Renal cortical epithelial cell (primary cell): ENCODE measurements around the gene HLA-DMB. TPM values are rescaled to one million over a fixed set of nuclear protein-coding genes. Genes with fewer than 3 reads are reported as not detected.

Source experiments
- DNase-seq: peaks from one replicate; pipeline ENCODE4 v3.0.0-alpha.2; 2011; ENCODE audit warnings: low read depth
- total RNA-seq: library from RNA; depleted of rRNA; stranded (reverse); fragments of >200 nt; gene quantifications from 2 replicates; pipeline ENCODE4 v1.2.3, GENCODE V29; 2014

HLA-DMB gene
- total RNA-seq, 1 donor from 2014 or later: 18.9 TPM

GRCh38 chr6:32971581-32972352 is 30.9 kb upstream of the HLA-DMB start:
- DNase-seq: peak; percentile 99

DNA sequence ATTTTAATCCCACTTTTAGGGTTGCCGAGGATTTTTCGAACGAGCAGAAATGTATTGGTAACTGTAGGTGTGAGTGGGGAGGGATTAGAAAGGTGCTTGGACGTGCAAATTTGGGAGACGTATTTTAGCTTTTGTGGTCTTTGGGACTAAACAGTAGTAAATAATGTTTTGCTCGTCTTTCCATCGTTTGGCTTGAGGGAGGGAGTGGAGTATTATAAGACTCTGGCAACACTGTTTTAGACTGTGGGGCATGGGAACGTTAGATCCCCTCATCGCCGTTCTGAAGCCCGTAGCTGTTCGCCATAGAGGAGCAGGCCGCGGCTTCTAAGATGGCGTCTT is 30.4 kb upstream of the HLA-DMB start:
- DNase-seq: no peak

DNA sequence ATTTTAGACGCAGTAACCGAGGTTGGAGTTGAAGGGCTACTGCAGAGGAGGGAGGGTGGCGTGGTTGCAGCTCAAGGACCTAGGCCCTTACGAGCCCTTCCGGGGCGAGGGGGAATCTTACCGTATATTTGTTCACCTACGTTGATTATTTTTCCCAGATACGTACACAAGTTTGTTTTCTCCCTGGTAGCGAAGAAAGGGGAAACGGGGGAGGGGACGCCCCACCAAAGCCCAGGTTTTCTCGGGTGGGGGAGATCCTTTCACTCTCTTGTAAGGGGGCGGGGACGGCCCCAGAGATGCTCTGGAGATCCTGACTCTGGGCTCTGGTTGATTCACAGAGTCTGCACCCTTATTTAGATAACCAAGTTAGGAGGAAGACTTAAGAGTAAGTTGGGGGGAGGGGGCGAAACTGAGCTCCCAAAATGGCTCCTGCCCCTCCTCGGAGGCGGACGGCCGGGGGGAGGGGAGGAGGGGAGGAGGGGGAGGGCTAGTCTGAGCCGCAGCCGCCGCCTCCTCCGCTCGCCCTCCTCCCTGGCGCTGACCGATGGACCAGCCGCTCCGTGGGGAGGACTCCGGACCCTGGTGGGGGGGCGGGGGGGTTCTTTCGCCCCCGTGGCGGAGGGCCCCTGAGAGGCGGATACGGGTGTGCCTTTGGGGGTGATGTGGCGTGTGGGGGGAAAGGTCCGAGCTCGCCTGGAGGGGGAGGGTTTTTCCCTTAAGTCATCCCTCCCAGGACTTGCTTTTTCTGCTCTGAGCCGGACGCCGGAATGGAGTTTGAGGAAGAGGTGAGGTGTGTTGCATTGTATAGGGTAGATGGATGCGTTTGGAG is 29.8 kb upstream of the HLA-DMB start:
- peak; percentile 61 for DNase-seq

DNA sequence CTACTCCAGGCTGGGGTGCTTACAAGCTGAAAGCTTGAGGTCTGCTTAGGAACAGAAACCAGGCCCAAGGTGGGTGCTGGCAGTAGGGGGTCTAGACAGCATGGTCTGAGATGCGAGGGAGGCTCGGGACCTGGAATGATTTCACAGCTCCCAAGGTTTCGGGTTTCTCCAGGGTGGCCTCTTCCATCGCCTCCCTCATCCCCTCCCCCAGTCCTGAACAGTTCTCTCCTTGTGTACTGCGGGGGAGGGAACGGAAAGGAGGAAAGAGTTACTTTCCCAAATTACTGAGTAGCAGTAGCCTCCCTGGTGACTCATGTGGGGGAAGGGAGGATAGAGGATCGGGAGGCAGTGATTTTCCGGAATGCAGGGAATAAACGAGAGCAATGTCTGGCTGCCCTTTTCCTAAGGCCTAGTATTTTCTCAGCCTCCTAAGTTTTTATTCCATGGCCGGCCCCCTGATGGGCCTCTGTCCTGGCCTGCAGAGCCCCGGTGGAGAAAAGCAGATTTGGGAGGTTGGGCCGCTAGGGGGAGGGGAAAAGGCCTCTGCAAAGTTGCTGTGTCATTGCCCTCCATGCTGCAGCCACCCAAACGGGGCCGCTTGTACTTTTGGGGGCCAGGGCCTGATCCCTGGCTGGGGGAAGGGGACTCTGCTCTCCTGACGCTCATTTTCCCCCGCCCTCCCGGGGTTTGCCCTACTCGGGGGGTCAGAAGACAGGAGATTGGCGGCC is 29.0 kb upstream of the HLA-DMB start:
- DNase-seq: peak; percentile 92

DNA sequence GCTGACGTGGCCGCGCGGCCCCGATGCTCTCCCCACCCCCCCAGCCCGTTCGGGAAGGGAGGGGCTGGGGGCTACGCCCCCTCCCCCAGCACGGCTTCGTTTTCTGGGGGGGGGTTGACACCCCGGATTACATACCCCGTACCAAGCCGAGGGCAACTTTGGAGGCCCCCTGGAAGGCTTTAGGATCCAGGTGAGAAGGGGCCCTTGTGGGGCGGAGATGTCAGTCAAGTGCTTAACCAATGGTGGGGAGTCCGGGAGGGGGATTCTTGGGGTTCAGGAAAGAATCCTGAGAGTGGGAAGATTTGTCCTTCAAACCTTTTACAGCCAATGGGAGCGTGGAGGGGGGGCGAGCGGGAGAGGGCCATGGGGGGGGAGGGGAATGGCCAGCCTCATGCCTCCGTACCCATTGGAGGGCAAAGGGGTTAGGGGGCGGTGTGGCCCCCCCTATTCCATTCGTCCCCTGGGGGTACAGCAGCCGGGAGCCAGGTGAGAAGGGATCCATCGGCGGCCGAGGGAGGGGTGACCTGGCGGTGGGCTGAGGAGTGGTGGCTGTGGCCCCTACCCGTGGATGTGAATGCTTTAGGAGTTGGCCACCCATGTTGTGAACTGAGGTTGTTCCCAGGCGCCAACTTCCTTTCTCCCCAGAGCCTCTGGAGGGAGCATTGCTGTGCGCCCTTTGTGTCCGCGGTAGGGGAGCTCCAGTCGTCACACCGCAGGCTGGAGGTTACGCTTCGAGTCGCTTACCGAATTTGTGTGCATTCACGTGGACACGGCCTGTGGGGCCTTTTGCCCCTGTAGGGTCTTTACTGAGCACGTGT is 28.2 kb upstream of the HLA-DMB start:
- DNase-seq: peak; percentile 70

DNA sequence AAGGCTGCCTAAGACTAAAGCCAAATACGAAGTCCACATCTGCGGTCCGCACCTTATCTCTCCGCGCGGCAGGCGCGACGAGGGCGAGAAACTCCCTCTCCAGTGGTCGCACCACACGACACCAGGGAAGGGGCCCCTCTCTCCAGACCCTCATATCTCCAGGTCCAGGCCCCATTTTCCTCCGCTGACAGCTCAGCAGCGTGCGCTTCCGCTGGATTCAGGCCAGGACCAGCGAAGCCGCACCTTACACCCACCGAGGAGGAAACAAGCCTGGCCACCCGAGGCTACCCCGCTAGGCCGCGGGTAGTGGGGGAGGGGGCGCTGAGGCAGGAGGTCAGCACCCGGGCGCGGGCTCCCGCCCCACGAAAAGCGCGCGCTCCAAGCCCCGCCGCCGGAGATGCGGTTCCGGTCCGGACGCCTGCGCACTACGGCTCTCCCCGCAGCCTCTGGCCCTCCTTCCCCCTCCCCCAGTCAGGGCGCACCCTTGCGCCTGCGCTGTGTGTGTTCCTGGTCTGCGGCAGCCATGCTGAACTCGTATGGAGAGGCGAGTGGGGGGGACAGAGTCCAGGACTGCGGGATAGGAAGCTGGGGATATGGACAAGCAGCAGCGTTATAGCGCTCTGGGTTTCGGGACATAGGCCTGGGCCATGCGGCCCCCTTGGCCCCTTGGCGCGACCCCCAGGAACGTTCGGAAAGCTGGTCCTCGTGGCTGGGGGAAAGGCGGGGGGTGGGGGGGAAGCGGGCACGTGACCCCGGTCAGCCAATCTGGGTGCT is 27.5 kb upstream of the HLA-DMB start, which contains the start of gene BRD2:
BRD2 (plus strand) TSS at position 502 of the 774 bp plus-strand sequence. CDS start 4,305 bp downstream, outside the sequence.
- peak; percentile 84 for DNase-seq

DNA sequence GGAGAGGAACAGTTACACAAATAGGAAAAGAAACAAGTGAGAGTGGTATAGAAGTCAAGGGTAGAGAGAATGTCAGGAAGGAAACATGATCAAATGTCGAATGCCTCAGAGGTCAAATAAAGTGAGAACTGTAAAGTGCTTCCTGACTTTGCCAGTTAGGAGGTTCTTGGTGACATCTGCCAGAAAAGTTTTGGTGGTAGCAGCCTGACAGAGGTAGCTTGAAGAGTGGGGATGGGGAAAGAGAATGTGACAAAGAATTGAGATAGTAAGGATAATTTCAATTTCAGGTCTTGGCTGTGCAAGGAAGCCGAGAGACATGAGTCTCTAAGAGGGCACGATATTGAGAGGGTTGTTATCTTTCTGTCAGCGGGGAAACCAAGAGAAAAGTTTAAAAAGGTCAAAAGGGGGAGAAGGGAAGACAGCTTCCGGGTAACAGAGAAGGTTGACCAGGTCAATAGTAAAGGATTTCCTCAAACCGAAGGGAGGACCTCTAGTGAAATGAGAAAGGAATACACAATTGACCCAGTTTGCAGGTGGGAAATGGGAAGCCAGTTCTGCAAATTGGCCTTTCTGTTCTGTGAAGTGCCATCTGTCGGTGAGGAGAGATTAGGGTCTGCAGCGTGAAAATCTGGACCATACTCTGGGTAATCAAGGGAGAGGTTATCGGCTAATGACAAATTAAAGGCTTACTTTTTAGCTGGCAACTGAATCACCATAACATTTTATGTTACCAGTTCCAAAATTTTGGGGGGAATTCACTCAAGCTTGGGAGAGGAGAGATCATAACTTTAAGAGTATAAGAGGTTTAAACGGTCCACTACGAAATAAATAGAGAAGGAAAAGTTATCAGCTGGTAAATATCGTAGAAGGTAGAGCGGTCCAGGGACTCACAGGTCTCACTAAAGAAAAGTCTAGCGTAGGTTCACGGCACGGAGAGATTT is 26.6 kb upstream of the HLA-DMB start:
- DNase-seq: peak; percentile 74

- DNase-seq: no peak
These were observed 23.9 kb upstream of the HLA-DMB start for GRCh38 chr6:32964776-32965175.

GRCh38 chr6:32963866-32964265 is 23.0 kb upstream of the HLA-DMB start:
- no peak for DNase-seq

- no peak for DNase-seq
These were observed 21.5 kb upstream of the HLA-DMB start for GRCh38 chr6:32962213-32962826.

- DNase-seq: no peak
These were observed 19.7 kb upstream of the HLA-DMB start for GRCh38 chr6:32960563-32960962.

- no peak for DNase-seq
These were observed 15.3 kb upstream of the HLA-DMB start for GRCh38 chr6:32956176-32956575.

DNA sequence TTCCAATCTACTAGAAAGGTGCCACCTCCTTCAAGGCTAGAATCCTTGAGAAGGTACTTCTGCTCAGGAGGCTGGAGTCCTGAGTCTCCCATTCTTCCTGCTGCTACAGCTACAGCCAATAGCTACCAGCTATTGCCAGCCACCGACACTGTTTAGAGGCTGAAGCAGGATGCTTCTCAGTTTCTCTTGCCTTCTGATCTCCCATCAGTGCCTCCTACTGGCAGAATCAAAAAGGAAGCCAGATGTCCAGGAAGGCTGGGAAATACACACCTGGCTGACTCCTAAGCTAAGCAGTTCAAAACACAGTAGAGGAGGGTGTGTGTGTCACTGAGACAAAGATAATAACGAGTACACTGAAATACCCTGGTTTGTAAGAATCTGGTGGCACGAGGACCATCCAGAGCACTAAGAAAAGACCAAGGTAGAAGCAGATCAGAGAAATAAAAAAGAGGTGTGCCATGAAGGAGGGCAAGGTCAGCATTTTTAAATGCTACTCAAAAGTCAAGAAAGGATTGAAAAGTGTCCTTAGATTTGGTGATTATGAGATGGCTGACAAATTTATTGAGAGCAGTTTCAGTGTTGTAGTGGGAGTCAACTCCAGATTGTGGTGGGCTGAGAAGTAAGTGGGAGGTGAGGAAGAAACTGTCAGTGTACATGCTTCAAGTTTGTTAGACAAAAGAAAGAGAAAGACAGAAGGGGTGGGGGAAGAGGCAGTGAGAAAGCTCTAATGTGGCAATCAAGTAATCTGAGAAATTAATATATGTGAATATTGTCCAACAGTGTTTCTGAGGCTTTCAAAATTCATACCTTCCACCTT is 14.4 kb upstream of the HLA-DMB start:
- DNase-seq: peak; percentile 52

DNA sequence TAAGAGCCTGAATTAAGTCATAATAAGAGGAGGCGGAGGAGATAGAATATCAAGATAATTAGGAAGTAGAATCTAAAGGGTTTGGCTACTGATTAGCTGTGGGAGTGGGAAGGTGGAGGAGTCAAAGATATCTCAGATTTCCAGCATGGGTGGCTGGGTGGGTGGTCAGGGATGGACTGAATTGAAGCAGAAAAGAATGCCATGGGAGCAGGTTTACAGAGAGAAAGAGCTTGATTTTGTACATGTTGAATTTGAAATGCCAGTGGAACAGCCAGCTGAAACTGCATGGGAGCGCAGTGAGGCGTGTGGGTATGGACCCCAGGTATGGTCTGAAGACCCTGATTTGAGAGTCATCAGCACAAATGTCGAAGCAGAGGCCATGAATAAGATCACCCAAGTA is 13.4 kb upstream of the HLA-DMB start:
- no peak for DNase-seq

DNA sequence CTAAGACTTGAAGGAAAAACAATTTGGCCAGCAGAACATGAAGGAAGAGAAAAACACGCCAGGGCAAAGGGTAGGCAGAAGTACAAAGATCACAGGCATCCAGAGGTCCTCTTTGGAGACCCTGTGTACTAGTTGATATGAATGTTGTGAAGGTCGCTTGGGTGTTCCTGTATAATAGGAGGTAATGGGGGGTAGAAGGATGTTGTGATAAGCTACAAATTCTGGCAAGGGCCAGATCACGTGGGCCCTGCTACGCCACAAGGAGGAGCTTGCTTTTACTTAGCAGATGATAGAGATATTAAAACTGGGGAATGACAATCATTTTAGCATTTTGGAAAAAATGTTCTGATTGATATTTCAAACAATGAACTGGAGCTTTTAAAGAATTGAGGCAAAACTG is 12.9 kb upstream of the HLA-DMB start:
- DNase-seq: no peak

GRCh38 chr6:32952817-32953739 is 12.2 kb upstream of the HLA-DMB start, which contains the start of gene HLA-DMA:
Gene HLA-DMA (minus strand): TSS chr6:32953097. CDS start chr6:32953036, 61 bp downstream.
- DNase-seq: peak; percentile 99

- DNase-seq: no peak
These were observed 9.6 kb upstream of the HLA-DMB start for GRCh38 chr6:32950449-32950848.
